NCI-H1105 (cell line): ENCODE data around the gene FIGN.

ENCODE experiments used
- DNase-seq: peaks from one replicate; lab custom pipeline; 2025; lab: John Stamatoyannopoulos, UW

The FIGN gene

DNA sequence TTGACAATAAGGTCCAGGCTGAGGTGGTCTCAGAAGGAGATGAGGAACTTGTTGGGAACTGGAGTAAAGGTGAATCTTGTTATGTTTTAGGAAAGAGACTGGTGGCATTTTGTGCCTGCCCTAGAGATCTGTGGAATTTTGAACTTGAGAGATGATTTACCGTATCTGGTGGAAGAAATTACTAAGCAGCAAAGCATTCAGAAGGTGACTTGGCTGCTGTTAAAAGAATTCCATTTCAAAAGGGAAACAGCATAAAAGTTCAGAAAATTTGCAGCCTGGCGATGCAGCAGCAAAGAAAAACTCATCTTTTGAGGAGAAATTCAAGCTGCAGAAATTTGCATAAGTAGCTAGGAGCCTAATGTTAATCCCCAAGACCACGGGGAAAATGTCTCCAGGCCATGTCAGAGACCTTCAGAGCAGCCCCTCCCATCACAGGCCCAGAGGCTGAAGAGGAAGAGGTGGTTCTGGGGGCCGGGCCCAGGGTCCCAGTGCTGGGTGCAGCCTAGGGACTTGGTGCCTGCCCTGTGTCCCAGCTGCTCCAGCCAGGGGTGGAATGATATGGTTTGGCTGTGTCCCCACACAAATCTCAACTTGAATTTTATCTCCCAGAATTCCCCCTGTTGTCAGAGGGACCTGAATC is 73.5 kb downstream of the FIGN start:
- no peak for DNase-seq

GRCh38 chr2:163659224-163659623 is 76.6 kb downstream of the FIGN start:
- DNase-seq = no peak

- no peak for DNase-seq
Observed at GRCh38 chr2:163658556-163658955, 77.3 kb downstream of the FIGN start.

DNA sequence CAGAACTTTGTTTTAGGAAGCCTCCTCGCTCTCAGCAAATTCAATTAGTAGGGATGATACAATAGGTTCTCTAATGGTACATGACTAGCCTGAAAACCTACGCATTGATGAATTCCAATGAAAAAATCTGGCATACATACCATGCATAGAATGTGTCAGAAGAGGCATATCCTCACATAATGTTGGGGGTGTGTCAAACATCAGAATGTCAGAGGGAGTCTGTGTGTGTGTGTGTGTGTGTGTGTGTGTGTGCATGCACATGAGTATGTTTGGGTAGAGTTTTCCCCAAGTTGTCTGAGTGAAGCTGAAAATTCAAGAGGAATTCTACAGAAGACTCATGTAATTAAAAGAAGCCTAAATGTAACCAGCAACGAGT is 78.5 kb downstream of the FIGN start:
- no peak for DNase-seq

- DNase-seq = no peak
Observed at GRCh38 chr2:163656622-163657280, 79.1 kb downstream of the FIGN start.

- no peak for DNase-seq
Observed at GRCh38 chr2:163655667-163656066, 80.1 kb downstream of the FIGN start.

DNA sequence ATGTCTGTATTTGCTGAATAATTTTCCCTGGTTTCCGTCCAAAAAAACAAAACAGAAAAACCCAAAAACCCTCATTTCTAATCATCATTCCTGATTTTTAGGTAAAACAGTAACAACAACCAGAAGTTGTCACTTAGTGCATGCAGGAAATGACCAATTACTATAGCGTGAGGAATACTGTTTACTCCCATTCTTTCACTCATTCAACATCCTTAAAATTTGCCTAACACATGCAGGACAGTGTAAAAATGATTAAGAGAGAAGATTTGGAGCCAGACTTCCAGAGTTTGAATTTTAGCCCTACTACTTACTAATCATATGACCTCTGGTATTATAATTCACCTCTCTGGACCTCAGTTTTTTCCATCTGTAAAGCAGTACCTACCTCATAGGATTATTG is 83.1 kb downstream of the FIGN start:
- no peak for DNase-seq

DNA sequence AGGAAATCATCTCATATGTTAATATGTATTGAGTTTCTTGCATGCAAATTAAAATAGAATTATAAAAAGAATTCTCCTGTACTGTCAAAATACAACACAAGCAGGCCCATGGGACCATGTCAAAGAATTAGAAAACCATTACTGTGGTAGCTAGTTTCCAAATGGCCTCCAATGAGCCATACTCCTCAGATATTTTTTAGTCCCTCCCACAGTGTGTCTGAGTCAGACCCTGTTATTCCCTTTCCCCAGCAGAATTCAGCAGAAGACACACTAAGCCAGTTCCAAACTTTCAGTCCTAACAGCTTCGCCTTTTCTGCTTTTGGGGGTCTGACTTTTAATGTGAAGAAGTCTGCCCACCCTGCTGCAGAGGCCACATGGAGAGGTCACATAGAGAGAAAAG is 86.7 kb downstream of the FIGN start:
- DNase-seq = no peak

DNA sequence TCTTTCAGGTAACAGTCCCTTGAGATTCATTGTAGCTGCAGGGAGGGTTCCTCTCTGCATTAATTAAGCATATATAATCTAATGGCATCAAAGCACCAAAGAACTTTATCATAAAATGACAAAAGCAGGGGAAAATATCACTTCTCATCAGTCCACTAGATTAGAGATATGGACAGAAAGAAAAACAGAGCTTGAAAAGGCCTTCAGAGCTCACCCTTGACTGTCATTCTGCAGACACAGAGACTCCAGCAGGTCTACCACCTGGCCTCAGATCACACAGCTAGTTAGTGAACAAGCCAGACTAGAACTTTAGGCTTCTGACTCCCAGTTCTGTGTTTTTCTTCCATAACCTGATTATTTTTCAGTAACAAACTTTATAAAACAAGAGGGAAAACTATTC is 88.5 kb downstream of the FIGN start:
- no peak for DNase-seq

GRCh38 chr2:163646687-163647086 is 89.1 kb downstream of the FIGN start:
- peak; percentile 78 for DNase-seq

GRCh38 chr2:163644238-163644637 is 91.6 kb downstream of the FIGN start:
- DNase-seq = no peak

DNA sequence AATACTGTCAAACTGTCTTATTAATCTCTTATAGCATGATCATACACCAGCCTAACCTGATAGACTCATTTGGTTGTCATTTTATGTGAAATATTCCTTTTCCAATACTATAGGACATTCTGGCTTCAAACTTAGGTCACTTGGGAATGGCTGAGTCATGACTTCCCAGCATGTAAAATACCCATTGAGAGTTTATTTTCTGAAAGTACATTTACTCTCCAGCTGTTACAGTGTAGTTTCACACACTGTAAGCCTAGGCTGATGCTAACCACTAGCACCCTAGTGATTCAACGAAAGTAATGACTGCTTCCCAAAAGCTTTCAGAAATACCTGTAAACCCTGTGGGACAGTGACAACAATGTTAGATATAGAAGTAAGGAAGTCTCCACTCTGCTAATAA is 93.8 kb downstream of the FIGN start:
- DNase-seq = no peak

DNA sequence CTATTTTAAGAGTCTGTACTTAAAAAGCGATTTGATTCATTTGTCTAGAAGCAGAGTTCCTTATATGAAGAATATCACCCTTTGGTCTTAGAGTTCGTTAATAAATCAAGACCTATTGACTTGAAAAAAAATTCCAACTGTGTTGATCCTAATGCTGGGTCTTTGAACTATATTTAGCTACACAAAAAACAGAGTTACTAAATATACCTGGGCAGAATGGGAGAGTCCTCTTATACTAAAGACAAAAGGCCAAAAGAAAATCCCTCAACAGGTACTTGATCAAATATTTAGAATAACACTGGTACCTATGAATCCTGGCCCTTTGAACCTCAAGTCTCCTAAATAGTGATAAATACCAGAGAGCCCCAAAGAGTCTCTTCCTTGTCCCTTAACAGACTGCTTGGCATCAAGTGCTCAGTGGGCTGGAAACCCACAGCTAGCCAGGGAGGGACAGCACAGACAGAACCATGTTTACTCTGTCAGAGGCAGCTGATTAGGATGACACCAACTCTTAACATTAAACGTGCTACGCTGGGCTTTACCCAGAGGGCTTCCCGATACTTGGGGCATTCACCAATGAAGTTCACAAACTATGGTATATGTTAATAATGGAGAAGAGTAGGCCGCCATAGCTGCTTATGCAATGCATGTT is 95.1 kb downstream of the FIGN start:
- DNase-seq = no peak

DNA sequence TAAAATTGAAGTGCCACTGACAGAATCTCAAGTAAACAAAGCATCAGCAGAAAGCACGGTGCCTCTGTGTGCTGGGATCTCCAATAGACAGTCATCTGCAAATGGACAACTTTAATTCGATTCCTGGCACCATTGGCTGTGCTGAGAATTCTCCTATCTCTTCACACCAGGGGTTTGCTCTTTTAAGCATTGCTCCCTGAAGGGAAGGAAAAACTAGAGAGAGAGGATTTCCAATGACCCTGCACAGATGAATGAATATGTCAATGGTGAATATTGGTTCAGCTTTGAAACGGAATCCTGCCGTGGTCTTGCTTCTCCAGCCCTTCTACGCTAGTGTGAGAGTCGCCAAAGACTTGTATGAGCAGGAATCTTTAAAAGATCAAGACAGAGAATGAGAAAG is 97.9 kb downstream of the FIGN start:
- no peak for DNase-seq

DNA sequence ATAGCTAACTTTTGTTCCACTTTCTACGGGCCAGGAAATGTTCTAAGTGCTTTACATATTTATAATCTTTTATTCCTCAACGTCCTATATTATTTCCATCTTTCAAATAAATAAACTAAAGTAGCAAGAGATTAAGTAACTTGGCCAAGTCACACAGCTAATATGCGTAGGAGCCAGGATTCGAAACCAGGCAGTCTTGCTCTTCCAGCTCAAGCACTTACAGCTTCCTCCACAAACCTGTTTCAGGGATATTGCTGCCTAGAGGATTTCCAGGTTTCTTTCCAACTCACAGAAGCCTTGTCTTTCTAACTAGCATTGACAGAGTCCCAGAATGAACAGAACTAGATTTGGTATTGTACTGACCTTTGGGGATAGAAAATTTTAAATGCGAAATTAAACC is 102.5 kb downstream of the FIGN start:
- DNase-seq = no peak

DNA sequence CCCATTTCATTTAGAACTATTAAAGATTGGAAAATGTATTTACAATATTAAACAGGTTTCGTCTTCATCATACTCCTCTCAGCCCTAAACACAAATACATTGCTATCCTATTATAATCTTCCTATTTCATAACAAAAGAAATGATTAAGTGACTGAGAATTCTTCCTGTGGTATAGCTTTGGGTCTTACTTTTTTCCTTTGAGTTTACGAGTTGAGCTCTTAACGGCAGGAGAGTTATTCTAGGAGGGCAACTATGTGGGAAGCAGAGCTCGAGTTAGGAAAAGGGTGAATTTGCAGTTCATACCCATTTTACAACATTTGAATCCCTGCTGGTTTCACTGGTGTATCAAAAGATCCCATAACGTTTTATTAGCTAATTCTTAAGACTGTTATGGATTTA is 105.0 kb downstream of the FIGN start:
- no peak for DNase-seq

GRCh38 chr2:163626639-163627109 is 109.1 kb downstream of the FIGN start:
- DNase-seq = no peak

DNA sequence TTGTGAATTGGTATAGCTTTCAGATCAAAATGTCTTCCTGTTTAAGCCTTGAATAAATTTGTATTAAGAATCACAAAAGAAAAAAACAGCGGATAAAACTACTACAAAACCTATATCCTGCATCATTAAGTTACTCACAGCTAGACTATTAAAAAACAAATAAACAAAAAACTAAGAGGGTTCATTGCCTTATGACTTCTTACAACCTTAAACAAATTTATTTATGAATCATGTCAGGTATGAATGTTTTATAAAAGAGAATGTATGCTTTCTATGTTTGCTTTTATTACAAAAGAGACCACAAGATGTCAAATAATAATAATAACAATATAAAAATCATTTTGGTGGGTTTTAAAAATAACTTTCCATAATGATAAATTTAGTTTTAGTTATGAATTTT is 109.6 kb downstream of the FIGN start:
- no peak for DNase-seq

DNA sequence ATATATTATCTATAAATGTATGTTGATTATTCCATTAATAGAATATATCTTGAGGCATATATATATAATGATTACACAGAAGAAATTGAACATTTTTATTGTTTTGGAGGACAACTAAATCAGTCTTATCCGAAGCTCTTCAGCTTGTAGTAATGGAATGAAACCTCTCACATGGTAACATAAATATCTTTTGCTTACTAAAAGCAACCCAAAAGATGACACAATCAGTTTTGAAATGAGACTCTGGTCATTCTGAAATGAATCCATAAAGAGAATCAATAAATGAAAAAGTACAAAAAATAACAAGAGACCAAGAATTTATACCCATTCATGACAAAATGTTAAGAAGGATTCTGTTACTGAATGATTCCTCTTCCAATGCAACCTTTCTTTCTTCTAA is 110.2 kb downstream of the FIGN start:
- no peak for DNase-seq

- DNase-seq = no peak
Observed at GRCh38 chr2:163621445-163622004, 114.3 kb downstream of the FIGN start.

- no peak for DNase-seq
Observed at GRCh38 chr2:163617517-163617916, 118.3 kb downstream of the FIGN start.

DNA sequence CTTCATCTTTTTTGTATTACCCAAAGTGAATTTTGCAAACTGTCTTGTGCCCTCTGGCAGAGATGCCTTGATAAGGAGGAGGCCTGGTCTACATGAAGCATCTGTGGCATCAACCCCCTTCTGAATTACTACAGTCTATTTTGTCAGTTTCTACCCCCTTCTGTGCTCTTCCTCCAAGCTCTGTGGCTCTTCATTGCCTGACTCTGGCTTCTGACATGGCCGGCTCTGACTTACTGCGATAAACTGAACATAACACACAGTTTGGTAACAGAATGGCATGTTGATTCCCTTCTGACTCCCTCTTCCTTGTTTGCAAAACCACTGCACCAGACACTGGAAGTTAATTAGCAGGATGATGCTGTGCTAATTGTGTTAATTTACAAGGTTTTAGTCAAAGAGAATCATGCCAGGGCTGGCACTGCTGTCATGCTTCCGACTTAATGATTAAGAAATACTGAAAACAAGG is 122.5 kb downstream of the FIGN start:
- no peak for DNase-seq

GRCh38 chr2:163612332-163612731 is 123.5 kb downstream of the FIGN start:
- no peak for DNase-seq
